GM21515 (cell line): ENCODE measurements around the gene SPEF2.
"Not testable (repeated sequence)": the region's sequence is repeated elsewhere in the genome, so short reads cannot be mapped to it uniquely, and the experiment has no call there.

ENCODE experiments used
- ATAC-seq: cut with Tn5 transposase; IDR thresholded peaks from one replicate; pipeline ENCODE4 v1.9.1; 2021; ENCODE audit not compliant: unreplicated experiment

Gene SPEF2

GRCh38 chr5:35816881-35817521 lies 199.3 kb downstream of the SPEF2 start:
- no peak for ATAC-seq

GRCh38 chr5:35819026-35819425 lies 201.4 kb downstream of the SPEF2 start:
- ATAC-seq, result no peak

- no peak for ATAC-seq
Observed at GRCh38 chr5:35819668-35820067, 202.0 kb downstream of the SPEF2 start.

GRCh38 chr5:35820735-35821134 lies 203.1 kb downstream of the SPEF2 start:
- ATAC-seq, result no peak

- ATAC-seq, result no peak
Observed at GRCh38 chr5:35821513-35821912, 203.8 kb downstream of the SPEF2 start.

GRCh38 chr5:35822511-35822910 lies 204.8 kb downstream of the SPEF2 start:
- no peak for ATAC-seq

- ATAC-seq, result no peak
Observed at GRCh38 chr5:35823347-35824098, 205.9 kb downstream of the SPEF2 start.

- ATAC-seq, result no peak
Observed at GRCh38 chr5:35826056-35826455, 208.4 kb downstream of the SPEF2 start.

GRCh38 chr5:35826554-35826953 lies 208.9 kb downstream of the SPEF2 start:
- no peak for ATAC-seq

- ATAC-seq, result no peak
Observed at GRCh38 chr5:35828082-35828598, 210.5 kb downstream of the SPEF2 start.

GRCh38 chr5:35830587-35830986 lies 212.9 kb downstream of the SPEF2 start:
- ATAC-seq, result no peak

- no peak for ATAC-seq
Observed at GRCh38 chr5:35832762-35833161, 215.1 kb downstream of the SPEF2 start.

GRCh38 chr5:35833224-35833623 lies 215.6 kb downstream of the SPEF2 start:
- ATAC-seq, result no peak

- no peak for ATAC-seq
Observed at GRCh38 chr5:35835796-35836742, 218.4 kb downstream of the SPEF2 start.

GRCh38 chr5:35838370-35839042 lies 220.8 kb downstream of the SPEF2 start:
- ATAC-seq, result no peak

GRCh38 chr5:35842856-35843255 lies 225.2 kb downstream of the SPEF2 start:
- no peak for ATAC-seq

GRCh38 chr5:35845508-35845907 lies 227.8 kb downstream of the SPEF2 start:
- ATAC-seq, result not testable (repeated sequence)

- no peak for ATAC-seq
Observed at GRCh38 chr5:35847491-35847890, 229.8 kb downstream of the SPEF2 start.

- ATAC-seq, result no peak
Observed at GRCh38 chr5:35847961-35848360, 230.3 kb downstream of the SPEF2 start.

GRCh38 chr5:35849860-35850259 lies 232.2 kb downstream of the SPEF2 start:
- no peak for ATAC-seq
